MM.1S (cell line): Measurements from ENCODE around the gene ABCA9.

ENCODE experiments used
- DNase-seq: peaks from one replicate; pipeline ENCODE4 v3.0.0-alpha.2; 2015
- H2AFZ ChIP-seq: fragments of 300-600 bp; sonication (generic); 2 replicates; pipeline ENCODE4 v1.6.0; 2016; ENCODE audit warnings: antibody characterized with exemption, low read length
- H3F3A ChIP-seq: fragments of 300-600 bp; sonication (generic); 2 replicates; pipeline ENCODE4 v1.6.1; 2016; ENCODE audit warnings: mild to moderate bottlenecking, antibody characterized with exemption, low read length, moderate library complexity, mixed read lengths; ENCODE audit not compliant: insufficient read depth
- H3K27ac ChIP-seq: fragments of 300-600 bp; sonication (generic); 2 replicates; pipeline ENCODE4 v1.5.1; 2016; ENCODE audit warnings: mild to moderate bottlenecking, low read length
- H3K27me3 ChIP-seq: fragments of 300-600 bp; sonication (generic); replicated peaks from 2 replicates; pipeline ENCODE4 v1.6.0; 2016; ENCODE audit warnings: low read length; ENCODE audit not compliant: insufficient read depth
- H3K36me3 ChIP-seq: fragments of 300-600 bp; sonication (generic); replicated peaks from 2 replicates; pipeline ENCODE4 v1.6.1; 2016; ENCODE audit warnings: mild to moderate bottlenecking, low read length, mixed read lengths; ENCODE audit not compliant: insufficient read depth
- H3K4me1 ChIP-seq: fragments of 300-600 bp; sonication (generic); 2 replicates; pipeline ENCODE4 v1.6.1; 2016; ENCODE audit warnings: low read length, mixed read lengths
- H3K4me2 ChIP-seq: fragments of 300-600 bp; sonication (generic); 2 replicates; pipeline ENCODE4 v1.6.0; 2016; ENCODE audit warnings: low read depth, low read length
- H3K4me3 ChIP-seq: fragments of 300-600 bp; sonication (generic); 2 replicates; pipeline ENCODE4 v1.5.1; 2016; ENCODE audit warnings: low read length, mixed read lengths
- H3K79me2 ChIP-seq: fragments of 300-600 bp; sonication (generic); 2 replicates; pipeline ENCODE4 v1.6.1; 2016; ENCODE audit warnings: mixed run types, low read length, mixed read lengths
- H3K9ac ChIP-seq: fragments of 300-600 bp; sonication (generic); 2 replicates; pipeline ENCODE4 v1.6.1; 2016; ENCODE audit warnings: low read length, mixed read lengths
- H3K9me2 ChIP-seq: fragments of 300-600 bp; sonication (generic); replicated peaks from 2 replicates; pipeline ENCODE4 v1.6.1; 2016; ENCODE audit warnings: mild to moderate bottlenecking, low read length, mixed read lengths; ENCODE audit not compliant: insufficient read depth
- H3K9me3 ChIP-seq: fragments of 300-600 bp; sonication (generic); replicated peaks from 2 replicates; pipeline ENCODE4 v1.6.1; 2016; ENCODE audit warnings: mild to moderate bottlenecking, low read length, mixed read lengths; ENCODE audit not compliant: insufficient read depth
- H4K20me1 ChIP-seq: fragments of 300-600 bp; sonication (generic); 2 replicates; pipeline ENCODE4 v1.6.1; 2016; ENCODE audit warnings: mild to moderate bottlenecking, low read length, moderate library complexity, mixed read lengths; ENCODE audit not compliant: insufficient read depth
- CTCF ChIP-seq: fragments of 300-600 bp; sonication (generic); IDR thresholded peaks from 2 replicates; pipeline ENCODE4 v1.5.1; 2016; ENCODE audit warnings: antibody characterized with exemption, low read length, mixed read lengths
- EZH2 ChIP-seq: fragments of 300-600 bp; sonication (generic); optimal IDR thresholded peaks from 2 replicates; pipeline ENCODE3; 2017; ENCODE audit warnings: low read depth, mild to moderate bottlenecking, antibody characterized with exemption, low read length, mixed read lengths
- EZH2phosphoT487 ChIP-seq: fragments of 300-600 bp; sonication (generic); IDR thresholded peaks from 2 replicates; pipeline ENCODE4 v1.6.1; 2018; ENCODE audit warnings: antibody characterized with exemption, low read length

The ABCA9 gene

DNA sequence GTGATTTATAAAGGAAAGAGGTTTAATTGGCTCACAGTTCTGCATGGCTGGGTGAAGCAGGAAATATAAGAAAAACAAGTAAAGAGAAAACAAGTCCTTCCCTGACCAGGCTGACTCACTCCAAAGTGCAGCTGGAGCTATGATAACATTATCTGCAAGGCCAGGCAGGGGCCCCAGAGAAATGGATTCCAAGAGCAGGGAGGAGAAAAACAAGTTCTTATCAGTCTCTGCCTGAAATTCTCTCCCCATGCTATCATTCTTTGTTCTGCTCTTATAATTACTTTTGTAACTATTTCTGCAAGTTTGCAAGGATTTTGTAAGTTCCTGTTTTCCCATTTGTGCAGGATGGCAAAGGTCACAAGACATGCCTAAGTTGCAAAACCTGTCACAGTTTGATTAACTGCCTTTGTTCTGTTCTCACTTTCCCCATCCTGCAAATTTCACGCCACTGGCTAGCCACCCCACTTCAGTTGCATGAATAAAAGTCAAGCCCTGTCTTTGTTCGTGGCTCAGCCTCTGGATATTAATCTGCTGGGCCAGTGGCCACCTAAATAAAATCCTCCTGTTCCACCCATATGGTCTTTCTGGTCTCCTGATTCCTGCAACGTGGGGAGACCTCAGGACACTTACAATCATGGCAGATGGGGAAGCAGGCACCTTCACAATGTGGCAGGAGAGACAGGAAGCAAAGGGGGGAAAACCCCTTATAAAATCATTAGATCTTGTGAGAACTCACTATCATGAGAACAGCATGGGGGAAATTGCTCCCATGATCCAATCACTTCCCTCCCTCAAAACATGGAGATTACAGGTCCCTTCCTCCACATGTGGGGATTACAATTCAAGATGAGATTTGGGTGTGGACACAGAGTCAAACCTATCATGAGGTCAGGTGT lies 13.1 kb downstream of the ABCA9 start:
- Histone ChIP-seq H3F3A (no peaks in the 10 kb centered on the region), H3K36me3 (no peaks in the 10 kb centered on the region), H3K4me2 (no peak overlapping the region), H3K9me3 (no peaks in the 10 kb centered on the region), H3K79me2 (no peaks in the 10 kb centered on the region), H3K9ac (no peak overlapping the region), H3K4me3 (no peak overlapping the region), H3K9me2 (peaks cover 3% of the 10 kb centered on the region; the same call in 1 of the 2 replicates), H3K27ac (no peak overlapping the region), H3K27me3 (no peaks in the 10 kb centered on the region), H4K20me1 (no peaks in the 10 kb centered on the region), H3K4me1 (no peaks in the 10 kb centered on the region), H2AFZ (no peak overlapping the region)
- DNase-seq: no peak
- TF ChIP-seq EZH2: no peak
- TF ChIP-seq EZH2phosphoT487: no peak
- no peak for TF ChIP-seq CTCF

DNA sequence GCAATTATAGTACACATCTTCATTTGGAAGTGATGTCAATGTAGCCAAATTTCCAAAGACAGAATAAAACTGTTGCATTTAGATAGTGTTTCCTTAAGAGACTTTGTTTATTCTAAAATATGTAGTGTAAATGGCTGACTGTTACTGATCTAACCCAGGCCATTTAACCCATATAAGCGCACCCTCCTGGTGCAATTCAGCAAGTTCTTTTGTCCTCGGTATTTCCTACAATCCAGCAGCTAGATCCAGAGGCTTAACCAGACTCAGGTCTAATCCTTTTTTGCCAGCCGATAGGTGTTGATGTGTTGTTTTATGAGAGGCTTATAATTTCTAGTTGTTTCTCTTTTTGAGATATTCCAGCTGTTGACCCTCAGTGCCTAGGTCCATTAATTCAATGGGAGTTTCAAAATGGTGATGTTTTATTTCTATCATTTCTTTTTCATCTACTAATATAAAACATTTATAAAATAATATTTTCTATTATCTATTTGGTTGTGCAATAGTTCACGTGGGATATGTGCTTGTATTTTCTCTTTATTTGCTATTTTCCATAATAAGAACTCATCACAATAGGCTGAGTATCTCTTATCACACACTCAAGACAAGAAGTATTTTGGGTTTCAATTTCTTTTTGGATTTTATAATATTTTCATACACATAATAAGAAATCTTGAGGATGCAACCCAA lies 14.5 kb downstream of the ABCA9 start:
- H3K27ac ChIP-seq: no peak overlapping the region
- DNase-seq: no peak
- no peak overlapping the region for H3K9ac ChIP-seq
- no peak overlapping the region for H3K4me2 ChIP-seq
- no peak overlapping the region for H3K4me3 ChIP-seq
- no peaks in the 10 kb centered on the region for H3K4me1 ChIP-seq
- no peaks in the 10 kb centered on the region for H3K9me3 ChIP-seq
- H3F3A ChIP-seq: no peaks in the 10 kb centered on the region
- TF ChIP-seq EZH2phosphoT487 (no peak), EZH2 (no peak), CTCF (no peak)
- H3K27me3 ChIP-seq: no peaks in the 10 kb centered on the region
- H2AFZ ChIP-seq: no peak overlapping the region
- H4K20me1 ChIP-seq: no peaks in the 10 kb centered on the region
- no peaks in the 10 kb centered on the region for H3K79me2 ChIP-seq
- peaks cover 3% of the 10 kb centered on the region; the same call in 1 of the 2 replicates for H3K9me2 ChIP-seq
- no peaks in the 10 kb centered on the region for H3K36me3 ChIP-seq

- Histone ChIP-seq H3K79me2 (no peaks in the 10 kb centered on the region), H3K9me2 (peaks cover 3% of the 10 kb centered on the region; the same call in 1 of the 2 replicates), H4K20me1 (no peaks in the 10 kb centered on the region), H3K36me3 (no peaks in the 10 kb centered on the region), H3K27ac (no peak overlapping the region), H3K9ac (no peak overlapping the region), H3K27me3 (no peaks in the 10 kb centered on the region), H3K4me3 (no peak overlapping the region), H2AFZ (no peak overlapping the region), H3K4me1 (no peaks in the 10 kb centered on the region), H3K9me3 (no peaks in the 10 kb centered on the region), H3F3A (no peaks in the 10 kb centered on the region), H3K4me2 (no peak overlapping the region)
- no peak for DNase-seq
- TF ChIP-seq CTCF: no peak
- TF ChIP-seq EZH2: no peak
- no peak for TF ChIP-seq EZH2phosphoT487
These were observed 15.1 kb downstream of the ABCA9 start for GRCh38 chr17:69045646-69046045.
